Osteoblast (primary cell): Measurements from ENCODE around the gene SCUBE3. TPM values are rescaled to one million over a fixed set of nuclear protein-coding genes. Genes with fewer than 3 reads are reported as not detected.

Experiments
- DNase-seq: peaks from one replicate; pipeline ENCODE4 v3.0.0; 2011; ENCODE audit warnings: low spot score, mixed read lengths; ENCODE audit not compliant: insufficient read length; ENCODE audit errors: missing footprints
- H2AFZ ChIP-seq: 2 replicates; pipeline ENCODE4 v1.6.0; 2011; ENCODE audit warnings: mild to moderate bottlenecking, low read length
- H3K27ac ChIP-seq: 2 replicates; pipeline ENCODE4 v1.5.1; 2011; ENCODE audit warnings: mild to moderate bottlenecking, low read depth, low read length, moderate library complexity
- H3K27me3 ChIP-seq: 2 replicates; pipeline ENCODE4 v1.6.0; 2012; ENCODE audit warnings: mild to moderate bottlenecking, control low read depth, inconsistent platforms, low read length, moderate library complexity; ENCODE audit not compliant: insufficient read depth
- H3K36me3 ChIP-seq: 2 replicates; pipeline ENCODE4 v1.5.1; 2011; ENCODE audit warnings: mild to moderate bottlenecking, low read length, control low read depth, moderate library complexity; ENCODE audit not compliant: insufficient read depth
- H3K4me1 ChIP-seq: 2 replicates; pipeline ENCODE4 v1.5.1; 2011; ENCODE audit warnings: mild to moderate bottlenecking, low read length, control low read depth, moderate library complexity; ENCODE audit not compliant: insufficient read depth
- H3K4me2 ChIP-seq: 2 replicates; pipeline ENCODE4 v1.6.0; 2011; ENCODE audit warnings: mild to moderate bottlenecking, low read length; ENCODE audit not compliant: insufficient read depth
- H3K4me3 ChIP-seq: fragments of 200-600 bp; sonication (generic); 3 replicates; pipeline ENCODE4 v1.5.1; 2012; ENCODE audit warnings: mild to moderate bottlenecking, low read length, inconsistent platforms; ENCODE audit not compliant: insufficient read depth
- H3K79me2 ChIP-seq: 2 replicates; pipeline ENCODE4 v1.6.0; 2012; ENCODE audit warnings: mild to moderate bottlenecking, low read length, control low read depth, inconsistent platforms; ENCODE audit not compliant: insufficient read depth
- H3K9me3 ChIP-seq: 2 replicates; pipeline ENCODE4 v1.5.1; 2011; ENCODE audit warnings: low read depth, low read length, control low read depth
- H4K20me1 ChIP-seq: 2 replicates; pipeline ENCODE4 v1.6.0; 2012; ENCODE audit warnings: mild to moderate bottlenecking, low read length, control low read depth; ENCODE audit not compliant: insufficient read depth
- total RNA-seq: library from RNA; depleted of rRNA; stranded (reverse); fragments of >200 nt; gene quantifications from 2 replicates; pipeline ENCODE4 v1.2.3, GENCODE V29; 2012
- TF ChIP-seq, protein P1 (sequence below): IDR thresholded peaks from 2 replicates; pipeline ENCODE4 v1.5.1; 2011; ENCODE audit warnings: mild to moderate bottlenecking, low read depth, low read length, moderate library complexity; ENCODE audit errors: extremely low read depth

Gene SCUBE3
- total RNA-seq, 1 donor, result 30.4 TPM

DNA sequence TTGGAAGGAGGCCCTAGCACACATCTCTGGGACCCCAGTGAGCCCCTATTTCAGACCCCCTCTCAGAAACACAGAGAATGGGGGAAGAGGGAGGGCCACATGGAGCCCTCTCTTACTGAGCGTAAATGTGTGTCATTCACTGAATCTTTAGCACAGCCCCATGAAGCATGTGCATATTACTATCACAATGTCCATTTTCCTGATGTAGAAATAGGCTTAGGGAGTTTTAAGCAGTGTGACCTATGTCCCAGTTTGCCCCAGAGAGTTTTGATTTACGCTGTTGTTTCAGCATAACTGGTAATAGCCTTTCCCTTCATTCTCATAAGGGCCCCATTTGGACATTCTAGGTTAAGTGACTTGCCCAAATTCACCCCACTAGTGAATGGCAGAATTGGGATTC, 47.6 kb upstream of the SCUBE3 start:
- H3K36me3 ChIP-seq, result no peaks in the 10 kb centered on the region
- peak overlapping the region; percentile 34 for H2AFZ ChIP-seq
- H3K4me1 ChIP-seq, result peaks cover 42% of the 10 kb centered on the region
- no peaks in the 10 kb centered on the region for H4K20me1 ChIP-seq
- peak overlapping the region; percentile 12 for H3K4me2 ChIP-seq
- H3K9me3 ChIP-seq, result no peaks in the 10 kb centered on the region
- peaks cover 7% of the 10 kb centered on the region for H3K79me2 ChIP-seq
- H3K4me3 ChIP-seq, result no peak overlapping the region
- peak overlapping the region; percentile 75 for H3K27ac ChIP-seq
- H3K27me3 ChIP-seq, result no peaks in the 10 kb centered on the region
- TF ChIP-seq, protein P1, sequence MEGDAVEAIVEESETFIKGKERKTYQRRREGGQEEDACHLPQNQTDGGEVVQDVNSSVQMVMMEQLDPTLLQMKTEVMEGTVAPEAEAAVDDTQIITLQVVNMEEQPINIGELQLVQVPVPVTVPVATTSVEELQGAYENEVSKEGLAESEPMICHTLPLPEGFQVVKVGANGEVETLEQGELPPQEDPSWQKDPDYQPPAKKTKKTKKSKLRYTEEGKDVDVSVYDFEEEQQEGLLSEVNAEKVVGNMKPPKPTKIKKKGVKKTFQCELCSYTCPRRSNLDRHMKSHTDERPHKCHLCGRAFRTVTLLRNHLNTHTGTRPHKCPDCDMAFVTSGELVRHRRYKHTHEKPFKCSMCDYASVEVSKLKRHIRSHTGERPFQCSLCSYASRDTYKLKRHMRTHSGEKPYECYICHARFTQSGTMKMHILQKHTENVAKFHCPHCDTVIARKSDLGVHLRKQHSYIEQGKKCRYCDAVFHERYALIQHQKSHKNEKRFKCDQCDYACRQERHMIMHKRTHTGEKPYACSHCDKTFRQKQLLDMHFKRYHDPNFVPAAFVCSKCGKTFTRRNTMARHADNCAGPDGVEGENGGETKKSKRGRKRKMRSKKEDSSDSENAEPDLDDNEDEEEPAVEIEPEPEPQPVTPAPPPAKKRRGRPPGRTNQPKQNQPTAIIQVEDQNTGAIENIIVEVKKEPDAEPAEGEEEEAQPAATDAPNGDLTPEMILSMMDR, result no peak
- DNase-seq, result no peak

DNA sequence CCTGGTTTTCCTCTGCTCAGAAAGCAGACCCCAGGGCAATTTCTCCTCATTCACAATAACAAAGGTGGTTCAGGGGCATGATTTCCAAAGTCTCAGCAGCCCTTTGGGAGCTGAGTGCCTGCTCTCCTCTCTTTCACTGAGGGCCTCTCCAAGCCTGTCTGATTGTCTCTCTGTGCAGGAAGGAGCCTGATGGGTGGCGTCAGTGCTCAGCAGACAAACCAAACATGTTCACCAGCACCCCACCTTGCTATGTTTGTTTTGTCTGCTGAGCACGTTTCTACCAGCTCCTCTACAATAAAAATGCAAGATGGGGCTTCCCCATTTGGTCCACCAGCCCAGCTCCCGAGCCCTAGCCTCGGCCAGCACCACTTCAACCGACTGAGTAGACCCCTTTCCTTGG, 47.2 kb upstream of the SCUBE3 start:
- H2AFZ ChIP-seq, result no peak overlapping the region
- no peaks in the 10 kb centered on the region for H3K36me3 ChIP-seq
- no peak for DNase-seq
- TF ChIP-seq, protein P1, result no peak
- H3K4me2 ChIP-seq, result no peak overlapping the region
- H3K4me1 ChIP-seq, result peaks cover 46% of the 10 kb centered on the region
- H3K27me3 ChIP-seq, result no peaks in the 10 kb centered on the region
- peak overlapping the region; percentile 75 for H3K27ac ChIP-seq
- H3K9me3 ChIP-seq, result no peaks in the 10 kb centered on the region
- no peak overlapping the region for H3K4me3 ChIP-seq
- H3K79me2 ChIP-seq, result peaks cover 7% of the 10 kb centered on the region
- H4K20me1 ChIP-seq, result no peaks in the 10 kb centered on the region

DNA sequence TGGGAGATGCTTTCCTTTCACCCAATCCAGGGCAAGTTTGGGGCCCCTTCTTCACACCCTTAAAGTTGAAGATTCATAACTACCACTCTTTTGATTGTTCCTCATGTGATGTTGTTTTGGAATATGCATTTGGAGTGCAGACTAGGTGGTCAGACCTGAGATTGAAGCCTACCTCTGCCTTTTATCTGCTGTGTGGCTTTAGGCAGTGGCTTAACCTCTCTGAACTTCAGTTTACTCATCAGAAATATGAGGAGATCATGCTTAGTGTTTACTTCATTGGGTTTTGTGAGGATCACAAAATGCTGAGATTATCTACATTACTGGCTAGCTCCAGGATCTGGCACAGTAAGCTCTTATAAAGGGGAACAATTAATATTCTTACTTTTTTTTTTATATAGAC, 46.3 kb upstream of the SCUBE3 start:
- TF ChIP-seq, protein P1, result no peak
- H3K79me2 ChIP-seq, result peaks cover 7% of the 10 kb centered on the region
- peaks cover 40% of the 10 kb centered on the region for H3K4me1 ChIP-seq
- no peaks in the 10 kb centered on the region for H4K20me1 ChIP-seq
- H3K27ac ChIP-seq, result no peak overlapping the region
- no peak overlapping the region for H3K4me3 ChIP-seq
- H3K4me2 ChIP-seq, result no peak overlapping the region
- H2AFZ ChIP-seq, result no peak overlapping the region
- no peaks in the 10 kb centered on the region for H3K27me3 ChIP-seq
- no peaks in the 10 kb centered on the region for H3K9me3 ChIP-seq
- H3K36me3 ChIP-seq, result no peaks in the 10 kb centered on the region
- DNase-seq, result no peak

DNA sequence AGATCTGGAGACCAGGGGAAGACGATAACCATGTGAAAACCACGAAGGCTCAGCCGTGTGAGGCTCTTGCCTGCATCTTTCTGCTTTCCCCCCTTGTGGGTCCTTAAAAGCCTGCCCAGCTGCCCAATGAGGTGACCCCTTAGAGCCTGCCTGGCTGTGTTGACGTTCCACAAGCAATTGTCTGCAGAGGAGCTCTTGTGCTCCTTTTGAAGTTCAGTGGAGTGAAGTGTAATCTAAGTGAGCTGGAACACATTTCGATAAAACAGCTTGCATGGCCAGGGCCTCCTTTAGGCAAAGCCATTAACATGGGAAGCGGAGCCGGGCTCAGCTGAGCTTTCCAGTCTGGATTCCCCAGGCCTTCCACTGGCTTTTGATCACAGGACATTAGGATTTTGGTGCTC, 45.3 kb upstream of the SCUBE3 start:
- Histone ChIP-seq H3K36me3 (no peaks in the 10 kb centered on the region), H3K27me3 (no peaks in the 10 kb centered on the region), H3K27ac (no peak overlapping the region), H3K79me2 (peaks cover 7% of the 10 kb centered on the region), H3K9me3 (no peaks in the 10 kb centered on the region), H4K20me1 (no peaks in the 10 kb centered on the region), H3K4me1 (peaks cover 48% of the 10 kb centered on the region), H3K4me3 (no peak overlapping the region), H3K4me2 (no peak overlapping the region), H2AFZ (no peak overlapping the region)
- TF ChIP-seq, protein P1, result no peak
- DNase-seq, result no peak
